ENCODE measurements around the gene UBE2A.

Gene UBE2A

DNA sequence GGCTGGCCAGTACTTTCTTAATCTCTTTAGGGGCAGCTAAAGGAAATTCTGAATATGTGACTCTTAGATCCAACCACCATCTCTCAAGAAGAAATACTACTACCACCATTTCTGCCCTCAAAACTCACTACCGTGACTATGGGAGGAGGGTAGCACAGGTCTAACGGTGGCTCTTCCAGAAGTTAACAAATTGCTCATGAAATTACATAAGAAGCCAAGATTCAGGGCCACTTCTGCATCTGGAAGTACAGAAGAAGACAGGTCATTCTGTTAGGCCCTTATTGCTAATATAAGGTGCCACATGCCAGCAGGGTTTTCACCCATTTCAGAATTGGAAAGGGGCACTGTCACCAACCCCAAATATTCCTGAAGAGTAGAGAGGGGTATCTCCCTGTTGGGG lies 51.5 kb downstream of the UBE2A start:
- Mint-ChIP-seq H3K27me3 (ENCODE audit: low read depth, poor library complexity) (no peaks in the 10 kb centered on the region), H3K36me3 (ENCODE audit: low read depth) (peaks cover 46% of the 10 kb centered on the region), H3K4me1 (no peaks in the 10 kb centered on the region), H3K27ac (peak overlapping the region; percentile 64), H3K9me3 (peaks cover 39% of the 10 kb centered on the region), H3K4me3 (no peak overlapping the region)
- TF ChIP-seq, protein P1, sequence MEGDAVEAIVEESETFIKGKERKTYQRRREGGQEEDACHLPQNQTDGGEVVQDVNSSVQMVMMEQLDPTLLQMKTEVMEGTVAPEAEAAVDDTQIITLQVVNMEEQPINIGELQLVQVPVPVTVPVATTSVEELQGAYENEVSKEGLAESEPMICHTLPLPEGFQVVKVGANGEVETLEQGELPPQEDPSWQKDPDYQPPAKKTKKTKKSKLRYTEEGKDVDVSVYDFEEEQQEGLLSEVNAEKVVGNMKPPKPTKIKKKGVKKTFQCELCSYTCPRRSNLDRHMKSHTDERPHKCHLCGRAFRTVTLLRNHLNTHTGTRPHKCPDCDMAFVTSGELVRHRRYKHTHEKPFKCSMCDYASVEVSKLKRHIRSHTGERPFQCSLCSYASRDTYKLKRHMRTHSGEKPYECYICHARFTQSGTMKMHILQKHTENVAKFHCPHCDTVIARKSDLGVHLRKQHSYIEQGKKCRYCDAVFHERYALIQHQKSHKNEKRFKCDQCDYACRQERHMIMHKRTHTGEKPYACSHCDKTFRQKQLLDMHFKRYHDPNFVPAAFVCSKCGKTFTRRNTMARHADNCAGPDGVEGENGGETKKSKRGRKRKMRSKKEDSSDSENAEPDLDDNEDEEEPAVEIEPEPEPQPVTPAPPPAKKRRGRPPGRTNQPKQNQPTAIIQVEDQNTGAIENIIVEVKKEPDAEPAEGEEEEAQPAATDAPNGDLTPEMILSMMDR (IDR thresholded peaks at IDR 0.05), result no peak
- DNase-seq, result no peak

Measured in nephron progenitor cell (in vitro differentiated cells).